ENCODE measurements around the gene TRNP1.
"Not testable (repeated sequence)": the region's sequence is repeated elsewhere in the genome, so short reads cannot be mapped to it uniquely, and the experiment has no call there.

Gene TRNP1

GRCh38 chr1:26993237-26994019 lies at the start of gene TRNP1:
TRNP1 (plus strand) TSS chr1:26993692; CDS start chr1:26993787, 95 bp downstream.
- DNase-seq (ENCODE audit: low read depth in 3 of 3, low spot score in 1 of 3), result peak; percentile 31 to 61 (median 49)

GRCh38 chr1:26945138-26945537 lies 48.4 kb upstream of the TRNP1 start:
- DNase-seq (ENCODE audit: low read depth in 3 of 3, low spot score in 1 of 3), result no peak

- DNase-seq (ENCODE audit: low read depth in 3 of 3, low spot score in 1 of 3), result no peak
Observed at GRCh38 chr1:26945728-26946127, 47.8 kb upstream of the TRNP1 start.

GRCh38 chr1:26946270-26946669 lies 47.2 kb upstream of the TRNP1 start:
- DNase-seq (ENCODE audit: low read depth in 3 of 3, low spot score in 1 of 3), result no peak

- not testable (repeated sequence) for DNase-seq (ENCODE audit: low read depth in 3 of 3, low spot score in 1 of 3)
Observed at GRCh38 chr1:26948725-26949057, 44.8 kb upstream of the TRNP1 start.

GRCh38 chr1:26949266-26949925 lies 44.1 kb upstream of the TRNP1 start:
- no peak for DNase-seq (ENCODE audit: low read depth in 3 of 3, low spot score in 1 of 3)

GRCh38 chr1:26949926-26950319 lies 43.6 kb upstream of the TRNP1 start:
- no peak for DNase-seq (ENCODE audit: low read depth in 3 of 3, low spot score in 1 of 3)

GRCh38 chr1:26950602-26951001 lies 42.9 kb upstream of the TRNP1 start:
- DNase-seq (ENCODE audit: low read depth in 3 of 3, low spot score in 1 of 3), result no peak

GRCh38 chr1:26951216-26951615 lies 42.3 kb upstream of the TRNP1 start:
- DNase-seq (ENCODE audit: low read depth in 3 of 3, low spot score in 1 of 3), result no peak

- no peak for DNase-seq (ENCODE audit: low read depth in 3 of 3, low spot score in 1 of 3)
Observed at GRCh38 chr1:26951821-26952497, 41.5 kb upstream of the TRNP1 start.

GRCh38 chr1:26953374-26953773 lies 40.1 kb upstream of the TRNP1 start:
- DNase-seq (ENCODE audit: low read depth in 3 of 3, low spot score in 1 of 3), result no peak

GRCh38 chr1:26956321-26956720 lies 37.2 kb upstream of the TRNP1 start:
- DNase-seq (ENCODE audit: low read depth in 3 of 3, low spot score in 1 of 3), result no peak

GRCh38 chr1:26957306-26957705 lies 36.2 kb upstream of the TRNP1 start:
- no peak for DNase-seq (ENCODE audit: low read depth in 3 of 3, low spot score in 1 of 3)

- DNase-seq (ENCODE audit: low read depth in 3 of 3, low spot score in 1 of 3), result no peak
Observed at GRCh38 chr1:26959270-26959669, 34.2 kb upstream of the TRNP1 start.

GRCh38 chr1:26959722-26960624 lies 33.5 kb upstream of the TRNP1 start, which contains the start of gene KDF1:
KDF1 (minus strand) TSS chr1:26960468; CDS start chr1:26952380, 8,088 bp downstream.
- peak in 2 of 3 donors; percentile 22 to 30 for DNase-seq (ENCODE audit: low read depth in 3 of 3, low spot score in 1 of 3)

GRCh38 chr1:26960625-26960966 lies 32.9 kb upstream of the TRNP1 start:
- DNase-seq (ENCODE audit: low read depth in 3 of 3, low spot score in 1 of 3), result no peak

GRCh38 chr1:26961826-26962225 lies 31.7 kb upstream of the TRNP1 start:
- DNase-seq (ENCODE audit: low read depth in 3 of 3, low spot score in 1 of 3), result no peak

GRCh38 chr1:26965213-26965612 lies 28.3 kb upstream of the TRNP1 start:
- no peak for DNase-seq (ENCODE audit: low read depth in 3 of 3, low spot score in 1 of 3)

- no peak for DNase-seq (ENCODE audit: low read depth in 3 of 3, low spot score in 1 of 3)
Observed at GRCh38 chr1:26965628-26966027, 27.9 kb upstream of the TRNP1 start.

GRCh38 chr1:26970810-26971209 lies 22.7 kb upstream of the TRNP1 start:
- no peak for DNase-seq (ENCODE audit: low read depth in 3 of 3, low spot score in 1 of 3)

GRCh38 chr1:26971590-26971989 lies 21.9 kb upstream of the TRNP1 start:
- no peak for DNase-seq (ENCODE audit: low read depth in 3 of 3, low spot score in 1 of 3)

Measured in stimulated activated CD4-positive, alpha-beta T cell treated with anti-CD3 and anti-CD28 coated beads, TNF-alpha, amount 100 ng/mL, for 1 hour (primary cell).